Astrocyte (in vitro differentiated cells and primary cell): Measurements from ENCODE around the gene KCNMA1. TPM values are rescaled to one million over a fixed set of nuclear protein-coding genes. Genes with fewer than 3 reads are reported as not detected.

ENCODE experiments used
- DNase-seq: peaks from one replicate; pipeline ENCODE4 v3.0.0-alpha.2; 2010; ENCODE audit warnings: low read depth
- FAIRE-seq: peaks from 2 replicates; lab custom pipeline; 2011; peaks lifted over from hg19 to GRCh38; lab: Jason Lieb, UNC
- H2AFZ ChIP-seq: 2 replicates; pipeline ENCODE4 v1.6.0; 2012; ENCODE audit warnings: low read depth, low read length, inconsistent platforms
- H3K27ac ChIP-seq: 2 replicates; pipeline ENCODE4 v1.5.1; 2011; ENCODE audit warnings: low read depth, low read length, inconsistent platforms
- H3K27me3 ChIP-seq: 2 replicates; pipeline ENCODE4 v1.6.0; 2011; ENCODE audit warnings: low read length, inconsistent platforms; ENCODE audit not compliant: insufficient read depth
- H3K36me3 ChIP-seq: 2 replicates; pipeline ENCODE4 v1.5.1; 2011; ENCODE audit warnings: low read length, inconsistent platforms; ENCODE audit not compliant: insufficient read depth
- H3K4me1 ChIP-seq: 2 replicates; pipeline ENCODE4 v1.5.1; 2011; ENCODE audit warnings: low read length, inconsistent platforms; ENCODE audit not compliant: insufficient read depth
- H3K4me2 ChIP-seq: 2 replicates; pipeline ENCODE4 v1.6.0; 2012; ENCODE audit warnings: low read length, inconsistent platforms
- H3K4me3 ChIP-seq: 2 replicates; pipeline ENCODE4 v1.5.1; 2011; ENCODE audit warnings: low read depth, mild to moderate bottlenecking, low read length, inconsistent platforms; ENCODE audit not compliant: insufficient read depth
- H3K79me2 ChIP-seq: 2 replicates; pipeline ENCODE4 v1.6.0; 2012; ENCODE audit warnings: mild to moderate bottlenecking, low read length, inconsistent platforms; ENCODE audit not compliant: insufficient read depth
- H3K9ac ChIP-seq: 2 replicates; pipeline ENCODE4 v1.6.0; 2012; ENCODE audit warnings: mild to moderate bottlenecking, low read length, inconsistent platforms
- H3K9me3 ChIP-seq: 2 replicates; pipeline ENCODE4 v1.5.1; 2012; ENCODE audit warnings: low read depth, mild to moderate bottlenecking, low read length, inconsistent platforms; ENCODE audit not compliant: insufficient read depth
- H4K20me1 ChIP-seq: 2 replicates; pipeline ENCODE4 v1.6.0; 2012; ENCODE audit warnings: low read length, inconsistent platforms; ENCODE audit not compliant: insufficient read depth
- H3K27ac Mint-ChIP-seq: one replicate; pipeline ENCODE4 v1.8.0; 2021; ENCODE audit warnings: mild to moderate bottlenecking, mixed read lengths; ENCODE audit not compliant: unreplicated experiment
- H3K27me3 Mint-ChIP-seq: one replicate; pipeline ENCODE4 v1.8.0; 2021; ENCODE audit warnings: low read depth, mixed read lengths; ENCODE audit not compliant: unreplicated experiment
- H3K36me3 Mint-ChIP-seq: one replicate; pipeline ENCODE4 v1.8.0; 2021; ENCODE audit warnings: low read depth, mixed read lengths; ENCODE audit not compliant: unreplicated experiment
- H3K4me1 Mint-ChIP-seq: one replicate; pipeline ENCODE4 v1.8.0; 2021; ENCODE audit warnings: low read depth, mixed read lengths; ENCODE audit not compliant: unreplicated experiment
- H3K4me3 Mint-ChIP-seq: one replicate; pipeline ENCODE4 v1.8.0; 2021; ENCODE audit warnings: mild to moderate bottlenecking, moderate library complexity, mixed read lengths; ENCODE audit not compliant: unreplicated experiment
- H3K9me3 Mint-ChIP-seq: one replicate; pipeline ENCODE4 v1.8.0; 2021; ENCODE audit warnings: mild to moderate bottlenecking, mixed read lengths; ENCODE audit not compliant: unreplicated experiment
- EZH2 ChIP-seq: IDR thresholded peaks from 2 replicates; pipeline ENCODE4 v1.6.1; 2012; ENCODE audit warnings: mild to moderate bottlenecking, low read length, inconsistent platforms; ENCODE audit not compliant: insufficient read depth
- total RNA-seq: library from RNA; stranded (reverse); gene quantifications from 2 replicates; pipeline ENCODE4 v1.2.1, GENCODE V29; 2021
- TF ChIP-seq, protein P1 (sequence below): IDR thresholded peaks from 2 replicates; pipeline ENCODE4 v1.5.1; 2011; ENCODE audit warnings: low read depth, mild to moderate bottlenecking, inconsistent platforms, low read length, moderate library complexity; ENCODE audit not compliant: insufficient read depth

KCNMA1 gene
- total RNA-seq, 1 donor from 2014 or later, result 45.8 TPM

DNA sequence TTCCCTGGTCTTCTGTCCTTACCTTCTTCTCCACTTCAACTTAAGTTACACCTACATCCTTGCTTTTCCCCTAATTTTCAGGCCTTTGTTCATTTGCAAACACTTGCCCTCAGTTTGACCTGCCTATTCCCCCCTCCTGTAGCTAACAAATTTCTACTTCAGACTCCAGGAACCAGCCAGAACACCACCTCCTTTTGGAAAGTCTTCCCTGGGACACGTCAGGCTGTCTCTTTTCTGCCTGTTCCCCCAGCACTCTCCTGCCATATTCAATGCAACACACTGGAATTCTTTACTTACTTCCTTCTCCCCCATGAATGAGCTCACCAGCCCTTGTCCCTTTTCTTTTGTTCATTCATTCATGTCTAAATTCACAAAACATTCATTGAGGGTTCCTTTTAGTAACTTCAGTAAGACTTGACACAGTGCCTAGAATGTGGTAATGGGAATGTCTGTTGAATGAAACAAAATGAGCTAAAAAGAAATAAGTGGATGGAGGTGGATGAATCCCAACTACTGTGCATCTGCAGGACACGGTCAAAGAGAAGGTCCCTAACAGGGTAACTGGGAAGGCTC is 478.0 kb downstream of the KCNMA1 start:
- no peak for TF ChIP-seq EZH2
- TF ChIP-seq, protein P1, sequence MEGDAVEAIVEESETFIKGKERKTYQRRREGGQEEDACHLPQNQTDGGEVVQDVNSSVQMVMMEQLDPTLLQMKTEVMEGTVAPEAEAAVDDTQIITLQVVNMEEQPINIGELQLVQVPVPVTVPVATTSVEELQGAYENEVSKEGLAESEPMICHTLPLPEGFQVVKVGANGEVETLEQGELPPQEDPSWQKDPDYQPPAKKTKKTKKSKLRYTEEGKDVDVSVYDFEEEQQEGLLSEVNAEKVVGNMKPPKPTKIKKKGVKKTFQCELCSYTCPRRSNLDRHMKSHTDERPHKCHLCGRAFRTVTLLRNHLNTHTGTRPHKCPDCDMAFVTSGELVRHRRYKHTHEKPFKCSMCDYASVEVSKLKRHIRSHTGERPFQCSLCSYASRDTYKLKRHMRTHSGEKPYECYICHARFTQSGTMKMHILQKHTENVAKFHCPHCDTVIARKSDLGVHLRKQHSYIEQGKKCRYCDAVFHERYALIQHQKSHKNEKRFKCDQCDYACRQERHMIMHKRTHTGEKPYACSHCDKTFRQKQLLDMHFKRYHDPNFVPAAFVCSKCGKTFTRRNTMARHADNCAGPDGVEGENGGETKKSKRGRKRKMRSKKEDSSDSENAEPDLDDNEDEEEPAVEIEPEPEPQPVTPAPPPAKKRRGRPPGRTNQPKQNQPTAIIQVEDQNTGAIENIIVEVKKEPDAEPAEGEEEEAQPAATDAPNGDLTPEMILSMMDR, result no peak
- Mint-ChIP-seq H3K4me1 (peaks cover 66% of the 10 kb centered on the region), H3K27me3 (no peaks in the 10 kb centered on the region), H3K36me3 (no peaks in the 10 kb centered on the region), H3K27ac (peak overlapping the region; percentile 23), H3K9me3 (no peaks in the 10 kb centered on the region), H3K4me3 (no peak overlapping the region)
- DNase-seq (peak; percentile 95), FAIRE-seq (peak; percentile 59)
- Histone ChIP-seq H3K9me3 (no peaks in the 10 kb centered on the region), H2AFZ (no peak overlapping the region), H3K4me2 (peak overlapping the region; percentile 61), H4K20me1 (no peaks in the 10 kb centered on the region), H3K9ac (peak overlapping the region; percentile 62), H3K27me3 (no peaks in the 10 kb centered on the region), H3K4me3 (no peak overlapping the region), H3K79me2 (no peaks in the 10 kb centered on the region), H3K27ac (peak overlapping the region; percentile 88), H3K36me3 (no peaks in the 10 kb centered on the region), H3K4me1 (peaks cover 73% of the 10 kb centered on the region)

DNA sequence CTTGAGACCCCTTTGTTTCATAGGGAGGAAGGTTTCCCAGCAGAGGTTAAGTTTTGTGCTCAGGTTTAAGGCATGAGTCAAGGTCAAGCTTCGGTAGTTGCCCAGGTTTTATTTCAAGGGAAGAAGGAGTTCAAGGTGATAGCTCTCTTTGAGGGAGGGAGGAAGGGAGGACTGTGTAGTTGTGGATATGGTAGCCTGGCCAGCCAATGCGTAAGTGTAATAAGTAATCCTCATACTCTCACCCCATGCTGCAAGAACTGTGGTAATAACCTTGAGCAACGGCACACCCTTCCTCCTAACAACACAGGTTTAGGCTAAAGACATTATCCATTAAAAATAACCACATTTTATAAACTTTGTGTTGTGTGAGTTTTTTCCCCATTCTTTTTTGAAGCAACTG is 478.9 kb downstream of the KCNMA1 start:
- Histone ChIP-seq H4K20me1 (no peaks in the 10 kb centered on the region), H3K27ac (no peak overlapping the region), H3K4me1 (peaks cover 65% of the 10 kb centered on the region), H3K4me3 (no peak overlapping the region), H3K36me3 (no peaks in the 10 kb centered on the region), H3K4me2 (no peak overlapping the region), H3K9me3 (no peaks in the 10 kb centered on the region), H3K27me3 (no peaks in the 10 kb centered on the region), H3K9ac (no peak overlapping the region), H3K79me2 (no peaks in the 10 kb centered on the region), H2AFZ (no peak overlapping the region)
- Mint-ChIP-seq H3K9me3 (no peaks in the 10 kb centered on the region), H3K27ac (no peak overlapping the region), H3K4me3 (no peak overlapping the region), H3K4me1 (peaks cover 56% of the 10 kb centered on the region), H3K27me3 (no peaks in the 10 kb centered on the region), H3K36me3 (peaks cover 2% of the 10 kb centered on the region)
- no peak for FAIRE-seq
- TF ChIP-seq EZH2, result no peak
- TF ChIP-seq, protein P1, result no peak
- DNase-seq, result no peak

DNA sequence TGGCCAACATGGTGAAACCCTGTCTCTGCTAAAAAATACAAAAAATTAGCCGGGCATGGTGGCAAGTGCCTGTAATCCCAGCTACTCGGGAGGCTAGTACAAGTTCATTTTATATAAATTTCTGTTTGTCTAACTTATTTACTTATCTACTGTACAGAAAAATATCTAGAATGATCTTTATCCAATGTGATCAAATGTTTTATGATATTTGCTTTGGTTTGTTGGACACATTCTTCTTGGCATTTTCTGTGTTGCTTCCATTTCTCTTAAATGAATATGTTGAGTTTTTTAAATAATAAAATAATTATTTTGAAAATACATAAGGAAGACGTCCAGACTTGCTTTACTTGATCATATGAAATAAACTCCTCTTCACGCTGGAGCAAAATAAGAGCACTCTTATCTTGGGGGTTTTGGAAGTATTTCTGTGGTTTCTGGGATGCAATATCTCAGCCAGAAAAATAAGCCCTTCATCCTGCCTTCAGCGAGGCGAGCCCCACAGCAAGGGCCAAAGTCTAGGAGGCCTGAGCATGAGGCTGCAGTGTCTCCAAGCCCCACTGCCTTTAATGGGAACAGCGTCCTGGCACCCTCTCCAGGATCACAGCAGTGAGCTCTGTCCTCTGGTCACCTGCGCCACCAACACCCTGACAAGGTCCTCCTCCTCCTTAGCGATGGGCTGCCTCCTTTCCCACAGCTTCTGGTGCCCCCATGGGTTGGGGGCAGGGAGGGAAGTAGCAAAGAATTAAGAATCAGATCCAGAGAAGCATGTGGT is 480.2 kb downstream of the KCNMA1 start:
- H3K27ac ChIP-seq, result peak overlapping the region; percentile 70
- H3K27ac Mint-ChIP-seq, result peak overlapping the region; percentile 93

More for the DNA sequence above, 480.2 kb downstream of the KCNMA1 start:
- no peaks in the 10 kb centered on the region for H4K20me1 ChIP-seq
- no peak overlapping the region for H2AFZ ChIP-seq
- H3K79me2 ChIP-seq, result no peaks in the 10 kb centered on the region
- H3K4me2 ChIP-seq, result peak overlapping the region; percentile 36
- DNase-seq (peak; percentile 81), FAIRE-seq (no peak)
- H3K36me3 ChIP-seq, result no peaks in the 10 kb centered on the region
- peaks cover 49% of the 10 kb centered on the region for H3K4me1 Mint-ChIP-seq
- H3K27me3 ChIP-seq, result no peaks in the 10 kb centered on the region
- no peak overlapping the region for H3K4me3 ChIP-seq
- H3K9ac ChIP-seq, result peak overlapping the region; percentile 2
- peaks cover 2% of the 10 kb centered on the region for H3K36me3 Mint-ChIP-seq
- no peaks in the 10 kb centered on the region for H3K27me3 Mint-ChIP-seq
- no peaks in the 10 kb centered on the region for H3K9me3 Mint-ChIP-seq
- H3K9me3 ChIP-seq, result no peaks in the 10 kb centered on the region
- no peak overlapping the region for H3K4me3 Mint-ChIP-seq
- peaks cover 52% of the 10 kb centered on the region for H3K4me1 ChIP-seq
- TF ChIP-seq, protein P1, result no peak
- TF ChIP-seq EZH2, result no peak
